ENCODE results near the gene CERS3. TPM values are rescaled to one million over a fixed set of nuclear protein-coding genes. Genes with fewer than 3 reads are reported as not detected.
A peak's percentile ranks its signal among the peaks of the same experiment; 100 is the strongest.

CERS3 gene
- total and polyA plus RNA-seq, 4 donors = 0.10 to 0.23 (median 0.12) TPM; not detected in 1

- no peak overlapping the region for H3K27ac ChIP-seq (ENCODE audit: low read depth in 1 of 2, low read length in 1 of 2)
Measured at GRCh38 chr15:100537331-100537730, 8.6 kb upstream of the CERS3 start.

GRCh38 chr15:100536733-100537132 is 8.0 kb upstream of the CERS3 start:
- Histone ChIP-seq H3K4me1 (ENCODE audit: control insufficient read depth in 5 of 5, insufficient read depth in 5 of 5, low read length in 5 of 5) (peaks cover 0 to 4% (median 0%) of the 10 kb centered on the region in 5 donors), H3K27ac (ENCODE audit: low read depth in 1 of 2, low read length in 1 of 2) (no peak overlapping the region), H3K4me3 (no peak overlapping the region), H3K27me3 (ENCODE audit: control insufficient read depth in 3 of 3, insufficient read depth in 3 of 3, low read length in 2 of 3) (peaks cover 0 to 3% (median 0%) of the 10 kb centered on the region in 3 donors), H3K9me3 (ENCODE audit: control insufficient read depth in 4 of 4, insufficient read depth in 3 of 4, low read length in 3 of 4) (peaks cover 0 to 5% (median 0%) of the 10 kb centered on the region in 4 donors), H3K9ac (ENCODE audit: insufficient read depth in 1 of 2, low read length in 2 of 2) (no peak overlapping the region), H3K36me3 (ENCODE audit: control insufficient read depth in 4 of 4, insufficient read depth in 4 of 4, low read length in 4 of 4) (no peaks in the 10 kb centered on the region)
- no peak for TF ChIP-seq CTCF (IDR thresholded peaks at IDR 0.05; ENCODE audit: control extremely low read depth, extremely low read depth)
- DNase-seq (no peak), ATAC-seq (ENCODE audit: insufficient read depth, low FRiP score) (no peak)

More at GRCh38 chr15:100537331-100537730, 8.6 kb upstream of the CERS3 start:
- H3K36me3 ChIP-seq (ENCODE audit: control insufficient read depth in 4 of 4, insufficient read depth in 4 of 4, low read length in 4 of 4) = no peaks in the 10 kb centered on the region
- no peak overlapping the region for H3K9ac ChIP-seq (ENCODE audit: insufficient read depth in 1 of 2, low read length in 2 of 2)
- no peak for TF ChIP-seq CTCF (IDR thresholded peaks at IDR 0.05; ENCODE audit: control extremely low read depth, extremely low read depth)
- DNase-seq = no peak
- 18 to 52% methylated on average over 2 of the region's 2 CpGs for WGBS, 2 donors
- peaks cover 0 to 2% (median 0%) of the 10 kb centered on the region in 5 donors for H3K4me1 ChIP-seq (ENCODE audit: control insufficient read depth in 5 of 5, insufficient read depth in 5 of 5, low read length in 5 of 5)
- peaks cover 0 to 5% (median 0%) of the 10 kb centered on the region in 4 donors for H3K9me3 ChIP-seq (ENCODE audit: control insufficient read depth in 4 of 4, insufficient read depth in 3 of 4, low read length in 3 of 4)
- no peak overlapping the region for H3K4me3 ChIP-seq
- peaks cover 0 to 3% (median 0%) of the 10 kb centered on the region in 3 donors for H3K27me3 ChIP-seq (ENCODE audit: control insufficient read depth in 3 of 3, insufficient read depth in 3 of 3, low read length in 2 of 3)
- ATAC-seq (ENCODE audit: insufficient read depth, low FRiP score) = no peak

GRCh38 chr15:100533886-100534285 is 5.1 kb upstream of the CERS3 start:
- H3K4me1 ChIP-seq (ENCODE audit: control insufficient read depth in 5 of 5, insufficient read depth in 5 of 5, low read length in 5 of 5) = peaks cover 0 to 6% (median 0%) of the 10 kb centered on the region in 5 donors
- no peak overlapping the region for H3K9ac ChIP-seq (ENCODE audit: insufficient read depth in 1 of 2, low read length in 2 of 2)
- no peak overlapping the region for H3K4me3 ChIP-seq
- H3K27me3 ChIP-seq (ENCODE audit: control insufficient read depth in 3 of 3, insufficient read depth in 3 of 3, low read length in 2 of 3) = peaks cover 0 to 3% (median 0%) of the 10 kb centered on the region in 3 donors
- DNase-seq (no peak), ATAC-seq (ENCODE audit: insufficient read depth, low FRiP score) (no peak)
- H3K36me3 ChIP-seq (ENCODE audit: control insufficient read depth in 4 of 4, insufficient read depth in 4 of 4, low read length in 4 of 4) = no peaks in the 10 kb centered on the region
- 41 to 56% methylated on average over 1 of the region's 1 CpG for WGBS, 2 donors
- no peak for TF ChIP-seq CTCF (IDR thresholded peaks at IDR 0.05; ENCODE audit: control extremely low read depth, extremely low read depth)
- H3K27ac ChIP-seq (ENCODE audit: low read depth in 1 of 2, low read length in 1 of 2) = no peak overlapping the region
- peaks cover 0 to 4% (median 0%) of the 10 kb centered on the region in 4 donors for H3K9me3 ChIP-seq (ENCODE audit: control insufficient read depth in 4 of 4, insufficient read depth in 3 of 4, low read length in 3 of 4)

GRCh38 chr15:100531823-100532327 is 3.1 kb upstream of the CERS3 start:
- Histone ChIP-seq H3K4me1 (ENCODE audit: control insufficient read depth in 5 of 5, insufficient read depth in 5 of 5, low read length in 5 of 5) (peaks cover 0 to 9% (median 1%) of the 10 kb centered on the region in 5 donors), H3K9ac (ENCODE audit: insufficient read depth in 1 of 2, low read length in 2 of 2) (no peak overlapping the region), H3K27ac (ENCODE audit: low read depth in 1 of 2, low read length in 1 of 2) (no peak overlapping the region), H3K36me3 (ENCODE audit: control insufficient read depth in 4 of 4, insufficient read depth in 4 of 4, low read length in 4 of 4) (no peaks in the 10 kb centered on the region), H3K4me3 (no peak overlapping the region), H3K9me3 (ENCODE audit: control insufficient read depth in 4 of 4, insufficient read depth in 3 of 4, low read length in 3 of 4) (peaks cover 0 to 2% (median 0%) of the 10 kb centered on the region in 4 donors), H3K27me3 (ENCODE audit: control insufficient read depth in 3 of 3, insufficient read depth in 3 of 3, low read length in 2 of 3) (peaks cover 0 to 3% (median 0%) of the 10 kb centered on the region in 3 donors)
- DNase-seq = peak; percentile 26 to 72 (median 51)
- no peak for TF ChIP-seq CTCF (IDR thresholded peaks at IDR 0.05; ENCODE audit: control extremely low read depth, extremely low read depth)
- no peak for ATAC-seq (ENCODE audit: insufficient read depth, low FRiP score)
- 71 to 79% methylated on average over 11 of the region's 11 CpGs for WGBS, 2 donors

Measured in lung (tissue), 12 donors.